Activated T-cell treated with anti-CD3 and anti-CD28 coated beads, Interleukin-2, amount 50 U/mL, for 48 hours (primary cell): ENCODE data around the gene RAPGEF1.
"Not testable (repeated sequence)": the region's sequence is repeated elsewhere in the genome, so short reads cannot be mapped to it uniquely, and the experiment has no call there.

Source experiments
- DNase-seq, 2 experiments: peaks; one replicate each; pipeline ENCODE4 v3.0.0-alpha.2; 2020

Gene RAPGEF1

DNA sequence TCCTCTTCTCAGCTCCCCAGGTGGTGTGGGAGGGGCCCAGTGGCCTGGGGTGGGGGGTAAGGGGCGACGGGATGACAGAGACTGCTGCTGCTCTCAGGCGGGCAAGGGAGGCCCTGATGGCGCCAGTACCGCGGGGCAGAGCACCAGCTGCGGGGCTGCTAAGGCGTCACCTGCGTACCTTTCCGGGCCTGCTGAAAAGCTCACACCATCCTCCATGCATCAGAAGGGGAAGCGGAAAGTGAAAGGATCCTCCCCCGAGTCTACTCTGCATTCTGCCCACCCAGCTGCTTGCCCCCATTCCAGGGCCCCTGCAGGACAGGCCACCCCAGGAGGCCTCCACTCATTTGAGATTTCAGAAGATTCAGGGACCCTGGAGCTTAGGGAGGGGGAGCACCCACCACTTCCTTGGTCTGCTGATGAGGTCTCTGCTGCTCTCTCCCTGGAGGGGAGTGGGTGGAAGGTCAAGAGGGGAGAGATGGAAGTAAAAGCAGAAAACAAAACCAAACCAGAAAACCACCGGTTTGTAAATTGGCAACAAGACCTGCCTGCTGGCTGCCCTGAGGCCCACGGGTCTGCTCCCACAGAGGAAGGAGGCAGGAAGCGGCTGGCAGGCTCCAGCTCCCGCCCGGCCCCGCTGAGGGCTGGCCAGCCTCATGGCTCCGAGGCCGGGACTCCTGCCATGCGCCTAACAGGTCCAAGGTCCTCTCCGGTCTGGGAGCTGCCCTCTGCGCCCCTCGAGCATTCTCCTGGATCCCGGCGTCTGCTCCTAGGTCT, 161.0 kb downstream of the RAPGEF1 start:
- peak; percentile 52 to 62 for DNase-seq

DNA sequence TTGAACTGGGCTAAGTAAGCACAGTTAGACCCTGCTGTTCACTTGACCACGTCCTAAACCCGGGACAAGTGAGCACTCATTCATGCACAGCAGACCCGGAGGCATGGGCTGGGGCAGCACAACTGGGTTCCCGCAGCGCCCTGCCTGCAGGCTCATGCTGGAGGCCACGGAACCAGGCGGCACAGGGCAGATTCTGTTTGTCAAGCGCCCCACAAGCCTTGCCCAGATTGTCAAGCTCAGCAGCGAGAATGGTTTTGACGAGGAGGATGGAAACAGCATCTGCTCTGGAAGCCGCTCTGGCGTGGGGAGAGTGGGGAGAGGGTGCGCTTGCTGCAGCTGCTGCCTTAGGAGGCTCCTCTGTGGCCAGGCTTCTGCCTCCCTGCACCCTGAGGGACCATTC, 161.9 kb downstream of the RAPGEF1 start:
- no peak for DNase-seq

DNA sequence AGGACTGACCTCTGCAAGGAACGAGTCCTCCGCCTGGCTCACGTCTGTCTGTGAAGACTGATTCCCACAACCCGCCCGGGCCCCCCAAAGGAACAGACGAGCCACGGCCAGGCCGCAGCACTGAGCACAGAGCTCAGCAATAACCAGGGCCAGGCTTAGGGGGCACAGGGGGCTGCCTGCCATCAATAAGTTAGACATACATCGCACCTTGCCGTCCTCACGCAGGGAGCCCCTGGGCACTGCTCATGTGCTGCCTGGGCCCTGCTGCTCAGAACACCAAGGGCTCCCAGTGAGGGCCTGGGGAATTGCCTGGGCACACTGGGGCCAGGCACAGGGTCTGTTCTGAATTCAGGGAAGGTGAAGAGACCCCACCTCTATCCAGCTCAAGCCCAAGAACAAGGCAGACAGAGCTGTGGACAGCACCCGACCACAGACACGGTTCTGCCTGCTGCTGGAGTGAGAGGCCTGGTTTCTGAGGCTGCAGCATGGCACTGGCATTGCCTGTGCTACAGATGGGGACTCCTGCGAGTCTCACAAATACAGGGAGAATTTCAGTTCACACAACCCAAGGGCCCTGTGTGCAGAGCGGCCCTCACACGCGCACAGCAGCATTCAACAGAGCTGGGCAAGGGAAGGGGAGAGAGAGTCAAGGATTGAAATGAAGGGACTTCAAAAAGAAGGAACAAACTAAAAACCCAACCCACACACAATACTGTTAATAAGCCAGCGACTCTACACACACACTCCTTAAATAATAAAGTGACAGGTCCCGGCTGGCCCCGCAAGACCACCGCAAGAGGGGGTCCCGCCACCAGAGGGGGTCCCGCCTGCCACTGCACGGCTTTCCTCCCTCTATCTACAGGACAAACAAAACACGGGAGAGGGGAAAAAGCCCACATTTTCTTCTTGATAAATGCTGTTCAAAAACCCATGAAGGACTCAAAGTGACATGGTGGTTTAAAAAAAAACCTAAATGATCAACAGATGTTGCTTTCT, 162.6 kb downstream of the RAPGEF1 start:
- DNase-seq, result no peak

DNA sequence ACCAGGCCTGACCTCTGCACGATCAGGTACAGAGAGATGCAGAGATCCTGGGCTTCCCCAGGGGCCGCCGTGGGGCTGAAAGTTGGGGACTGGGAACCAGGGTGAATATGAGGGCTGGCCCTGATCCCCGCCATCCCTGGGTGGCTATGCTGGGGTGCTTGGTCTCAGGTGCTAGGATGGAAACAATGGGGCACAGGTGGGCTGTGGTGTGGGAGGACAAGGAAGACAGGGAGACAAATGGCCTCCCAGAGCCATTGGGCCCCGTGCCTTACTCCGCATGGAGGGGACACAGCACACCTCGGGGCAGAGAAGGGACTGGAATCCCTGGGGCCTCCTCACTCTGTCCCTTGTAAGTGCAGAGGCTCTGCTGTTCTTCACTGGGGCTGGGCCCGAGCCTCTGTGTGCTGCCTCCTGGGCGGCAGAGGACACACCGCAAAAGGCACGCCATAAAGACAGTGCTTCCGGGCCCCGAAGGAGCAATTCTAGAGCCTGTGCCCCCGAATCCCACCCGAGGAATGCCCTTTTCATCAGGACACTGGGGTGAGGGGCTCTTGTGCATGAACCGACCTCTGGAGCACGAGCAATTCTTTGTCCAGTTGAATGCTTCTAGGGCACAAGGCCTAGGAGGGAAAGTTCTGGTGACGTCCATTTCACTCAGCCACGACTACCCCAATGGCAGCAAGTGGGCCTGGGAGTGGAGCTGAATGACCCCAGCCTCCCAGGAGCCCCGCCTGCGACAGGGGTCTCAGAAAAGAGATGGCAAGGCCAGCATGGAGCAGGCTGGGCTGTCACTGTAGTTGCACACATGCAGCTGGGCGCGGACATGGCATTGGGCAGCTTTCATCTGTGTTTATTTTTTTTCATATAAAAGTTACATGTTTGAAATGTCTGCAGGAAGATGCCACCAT, 163.7 kb downstream of the RAPGEF1 start:
- no peak for DNase-seq

DNA sequence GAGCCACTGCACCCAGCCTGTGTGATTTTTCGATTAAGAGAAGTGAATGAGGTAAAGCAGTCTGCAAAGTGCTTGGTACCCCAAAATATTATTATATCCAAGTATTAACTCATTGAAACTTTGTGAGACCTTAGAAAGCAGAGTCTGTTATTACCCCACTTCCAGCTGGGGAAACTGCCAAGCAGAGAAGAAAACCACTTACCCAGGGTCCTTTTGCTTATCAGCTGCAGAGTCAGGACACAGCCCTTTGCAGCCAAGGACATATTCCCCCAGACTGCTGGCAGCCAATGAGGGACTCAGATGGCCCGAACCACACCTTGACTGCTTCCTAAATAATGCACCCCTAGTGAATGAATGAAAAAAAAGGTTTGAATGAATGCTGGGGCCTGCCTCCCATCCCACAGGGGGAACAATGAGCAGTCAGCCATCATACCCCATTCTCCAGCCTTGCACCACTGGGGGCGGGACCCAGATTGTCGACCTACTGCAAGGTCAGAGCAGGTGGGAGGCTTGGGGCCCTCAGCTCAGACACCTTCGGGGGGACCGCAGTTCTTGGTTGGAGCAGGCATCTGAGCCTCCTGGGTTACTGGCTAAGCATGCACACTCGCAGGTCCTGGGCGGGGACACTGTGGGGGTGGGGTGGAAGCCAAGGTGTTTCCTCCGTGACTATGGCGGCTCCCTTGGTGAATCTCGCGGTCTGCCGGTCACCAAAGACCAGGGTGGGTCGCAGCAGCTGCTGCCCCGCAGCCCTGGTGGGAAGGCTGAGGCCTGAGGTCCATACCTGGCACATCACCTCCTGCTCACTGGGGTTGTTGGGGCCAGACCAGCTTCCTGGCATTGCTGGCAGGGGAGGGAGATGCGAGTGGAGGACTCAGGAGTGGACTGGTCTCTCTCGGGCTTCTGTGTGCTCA, 164.9 kb downstream of the RAPGEF1 start:
- DNase-seq, result no peak

DNA sequence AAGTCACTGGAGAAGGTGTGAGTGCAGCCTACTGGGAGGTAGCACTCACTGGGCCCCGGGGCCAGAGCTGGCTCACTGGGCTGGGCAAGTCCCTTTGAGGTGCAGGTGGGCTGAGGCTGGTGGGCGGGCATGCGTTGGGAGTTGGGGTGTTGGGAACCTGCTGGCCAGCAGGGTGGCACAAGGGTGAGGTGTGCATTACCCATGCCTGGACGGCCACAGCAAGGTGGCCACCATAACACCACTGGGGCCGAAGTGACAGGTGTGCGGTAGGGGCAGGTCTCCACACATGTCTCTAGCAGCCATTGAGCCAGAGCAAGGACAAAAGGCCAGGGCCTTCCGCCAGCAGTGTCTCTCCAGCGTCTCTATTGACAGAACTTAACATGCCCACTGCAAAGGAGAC, 172.0 kb downstream of the RAPGEF1 start:
- DNase-seq, result no peak

DNA sequence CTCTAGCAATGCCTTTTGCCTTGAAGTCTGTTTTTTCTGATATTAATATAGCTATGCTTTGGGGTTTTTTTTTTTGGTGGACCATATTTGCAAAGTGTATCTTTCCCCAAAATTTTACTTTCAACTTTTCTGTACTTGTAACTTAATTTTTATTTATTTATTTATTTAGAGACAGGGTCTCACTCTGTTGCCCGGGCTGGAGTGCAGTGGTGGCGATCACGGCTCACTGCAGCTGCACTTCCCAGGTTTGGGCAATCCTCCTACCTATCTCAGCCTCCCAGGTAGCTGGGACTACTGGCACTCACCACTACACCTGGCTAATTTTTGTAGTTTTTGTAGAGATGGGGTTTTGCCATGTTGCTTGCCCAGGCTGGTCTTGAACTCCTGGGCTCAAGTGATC, 173.7 kb downstream of the RAPGEF1 start:
- DNase-seq, result no peak

DNA sequence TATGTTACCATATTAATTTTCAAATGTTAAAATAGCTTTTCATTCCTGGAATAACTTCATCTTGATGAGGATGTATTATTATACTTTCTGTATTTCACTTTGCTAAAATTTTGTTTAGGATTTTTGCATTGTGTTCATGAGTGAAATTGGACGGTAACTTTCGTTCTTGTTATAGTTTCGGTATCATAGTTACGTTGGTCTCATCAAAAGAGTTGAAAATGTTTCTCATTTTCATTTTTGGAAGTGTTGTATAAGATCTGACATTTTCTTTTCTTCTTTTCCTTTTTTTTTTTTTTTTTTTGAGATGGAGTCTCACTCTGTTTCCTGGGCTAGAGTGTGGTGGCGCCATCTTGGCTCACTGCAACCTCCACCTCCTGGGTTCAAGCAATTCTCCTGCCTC, 174.5 kb downstream of the RAPGEF1 start:
- DNase-seq, result no peak

DNA sequence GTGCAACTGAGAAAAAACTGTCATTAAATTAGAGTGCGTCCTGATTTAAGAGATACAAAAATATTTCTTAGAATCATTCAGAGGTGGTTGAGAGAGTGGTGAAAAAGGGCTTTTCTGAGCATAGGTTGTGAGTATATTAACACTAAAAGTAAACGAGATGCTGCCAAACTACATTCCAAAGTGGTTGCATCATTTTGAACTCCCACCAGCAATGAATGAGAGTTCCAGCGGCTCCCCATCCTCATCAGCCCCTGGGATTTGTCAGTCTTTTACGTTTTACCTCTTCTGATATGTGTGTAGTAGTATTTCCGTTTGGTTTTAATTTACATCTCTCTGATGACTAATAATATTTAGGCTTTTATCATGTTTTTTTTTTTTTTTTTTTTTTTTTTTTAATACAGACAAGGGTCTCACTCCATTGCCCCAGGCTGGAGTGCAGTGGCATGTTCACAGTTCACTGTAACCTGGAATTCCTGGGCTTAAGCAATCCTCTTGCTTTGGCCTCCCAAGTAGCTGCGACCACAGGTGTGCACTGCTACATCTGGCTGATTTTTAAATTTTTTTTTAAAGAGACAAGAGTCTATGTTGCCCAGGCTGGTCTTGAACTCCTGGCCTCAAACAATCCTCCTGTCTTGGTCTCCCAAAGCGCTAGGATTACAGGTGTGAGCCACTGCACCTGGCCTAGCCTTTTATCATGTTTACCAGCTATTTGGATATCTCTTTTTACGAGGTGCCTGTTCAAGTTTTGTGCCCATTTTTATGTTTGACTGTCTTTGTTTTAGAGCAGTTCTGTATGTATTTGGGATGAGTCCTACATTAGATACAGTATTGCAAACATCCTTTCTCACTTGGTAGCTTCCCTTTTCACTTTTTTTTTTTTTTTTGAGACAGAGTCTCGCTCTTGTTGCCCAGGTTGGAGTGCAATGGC, 177.6 kb downstream of the RAPGEF1 start:
- no peak for DNase-seq

DNA sequence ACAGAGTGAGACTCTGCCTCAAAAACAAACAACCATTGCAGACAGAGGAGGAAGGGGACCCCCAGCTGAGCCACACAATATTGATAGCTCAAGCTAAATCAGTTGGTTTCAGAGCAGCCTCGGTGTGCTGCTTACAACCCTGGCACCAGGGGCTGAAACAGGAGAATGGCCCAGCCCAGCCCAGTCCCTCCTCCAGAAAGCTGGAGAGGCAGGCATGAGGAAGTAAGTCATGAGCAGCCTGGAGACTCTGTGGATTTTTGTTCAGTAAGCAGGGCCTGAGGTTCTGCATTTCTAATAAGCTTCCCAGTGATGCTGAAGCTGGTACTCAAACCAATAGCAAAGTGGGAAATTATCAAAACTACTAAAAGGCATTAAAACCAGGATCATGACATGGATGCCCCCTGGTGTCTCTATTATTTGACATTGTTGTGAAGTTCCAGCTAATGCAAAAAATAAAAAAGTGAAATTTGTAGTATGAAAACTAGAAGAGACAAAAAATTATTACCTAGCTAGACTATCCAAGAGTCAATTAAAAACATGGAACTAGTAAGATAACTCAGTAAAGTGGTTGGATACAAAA, 180.4 kb downstream of the RAPGEF1 start:
- DNase-seq, result no peak

DNA sequence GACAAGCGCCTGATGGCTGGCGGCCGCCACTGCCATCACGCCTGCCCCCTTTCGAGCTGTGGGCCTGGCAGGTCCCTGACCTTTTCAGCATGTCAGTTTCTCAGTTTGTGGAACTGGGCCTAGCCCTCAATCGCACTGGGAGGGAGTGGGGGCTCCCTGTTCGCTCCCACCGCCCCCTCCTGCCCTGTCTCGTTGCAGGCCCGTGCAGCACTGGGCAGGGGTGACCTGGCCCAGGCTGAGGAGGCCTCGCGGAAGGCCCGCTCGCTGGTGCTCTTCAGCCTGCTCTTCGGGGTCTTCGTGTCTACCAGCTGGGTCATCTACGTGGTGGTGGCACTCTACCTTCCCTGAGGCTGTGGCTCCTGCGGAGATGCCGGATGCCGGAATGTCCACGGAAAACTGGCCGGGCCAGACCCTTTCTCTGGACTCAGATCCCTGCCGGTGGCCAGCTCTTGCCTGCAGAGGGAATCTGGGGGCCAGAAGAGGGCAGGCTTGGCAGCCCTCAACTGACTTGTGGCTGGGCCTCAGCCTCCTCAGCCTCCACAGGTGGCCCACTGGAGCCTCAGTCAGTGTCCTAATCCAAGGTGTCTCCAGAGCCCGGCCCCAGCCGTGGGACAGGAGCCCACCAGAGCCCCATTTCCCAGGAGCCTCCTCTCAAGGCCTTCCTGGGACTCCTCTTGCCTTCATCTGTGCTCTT, 181.9 kb downstream of the RAPGEF1 start:
- no peak for DNase-seq

DNA sequence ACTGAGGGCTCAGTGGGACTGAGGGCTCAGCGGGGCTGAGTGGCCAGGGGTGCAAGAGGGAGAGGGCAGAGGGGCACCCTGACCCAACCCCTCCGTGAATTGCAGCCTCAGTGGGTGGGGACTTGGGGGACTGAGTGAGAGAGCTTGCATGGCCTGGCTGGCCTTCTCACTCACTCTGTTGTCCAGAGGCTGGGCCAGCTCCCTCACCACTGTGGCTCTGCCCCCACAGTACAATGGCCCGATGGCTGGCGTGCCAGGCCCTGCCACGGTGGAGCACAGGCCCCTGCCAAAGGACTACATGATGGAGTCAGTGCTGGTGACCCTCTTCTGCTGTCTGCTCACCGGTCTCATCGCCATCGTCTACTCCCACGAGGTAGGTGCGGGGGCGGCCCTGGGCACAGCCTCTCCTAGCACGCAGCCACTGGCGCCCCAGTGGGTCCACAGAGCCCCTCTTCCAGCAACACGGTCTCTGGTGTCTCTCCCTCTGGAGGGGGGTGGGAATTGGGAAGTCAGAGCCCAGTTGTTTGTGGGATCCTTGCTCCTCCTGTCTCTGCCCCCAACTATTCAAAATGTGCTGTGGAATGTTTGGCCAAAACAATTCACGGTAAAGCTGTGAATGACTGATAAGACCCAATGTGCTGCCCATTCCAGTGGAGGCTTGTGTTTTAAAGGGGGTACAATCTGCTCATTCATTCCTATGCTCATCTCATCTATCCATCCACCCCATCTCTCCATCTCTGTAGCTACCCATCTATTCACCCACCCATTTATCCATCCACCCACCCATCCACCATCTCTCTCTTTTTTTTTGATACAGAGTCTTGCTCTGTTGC, 183.8 kb downstream of the RAPGEF1 start:
- DNase-seq, result no peak

DNA sequence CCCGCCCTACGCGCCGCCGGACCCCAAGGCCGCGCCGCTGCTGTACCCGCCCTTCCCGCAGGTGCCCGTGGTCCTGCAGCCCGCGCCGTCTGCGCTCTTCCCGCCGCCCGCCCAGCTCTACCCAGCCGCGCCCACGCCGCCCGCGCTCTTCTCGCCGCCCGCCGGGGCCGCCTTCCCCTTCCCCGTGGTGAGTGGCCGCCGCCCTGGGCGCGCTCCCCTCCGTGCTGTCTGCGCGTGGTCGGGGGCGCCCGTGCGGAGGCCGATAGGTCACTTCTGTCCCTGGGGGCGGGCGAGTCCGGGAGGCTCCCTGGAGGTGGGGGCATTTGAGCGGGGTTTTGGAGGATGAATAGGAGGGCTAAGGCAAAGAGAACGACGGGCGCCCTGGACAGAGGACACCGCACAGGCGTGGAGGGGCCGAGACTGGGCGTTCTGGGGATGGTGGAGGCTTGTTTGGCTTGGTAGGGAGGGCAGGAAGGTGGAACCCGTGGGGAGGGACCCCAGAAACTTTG, 185.0 kb downstream of the RAPGEF1 start:
- no peak for DNase-seq

DNA sequence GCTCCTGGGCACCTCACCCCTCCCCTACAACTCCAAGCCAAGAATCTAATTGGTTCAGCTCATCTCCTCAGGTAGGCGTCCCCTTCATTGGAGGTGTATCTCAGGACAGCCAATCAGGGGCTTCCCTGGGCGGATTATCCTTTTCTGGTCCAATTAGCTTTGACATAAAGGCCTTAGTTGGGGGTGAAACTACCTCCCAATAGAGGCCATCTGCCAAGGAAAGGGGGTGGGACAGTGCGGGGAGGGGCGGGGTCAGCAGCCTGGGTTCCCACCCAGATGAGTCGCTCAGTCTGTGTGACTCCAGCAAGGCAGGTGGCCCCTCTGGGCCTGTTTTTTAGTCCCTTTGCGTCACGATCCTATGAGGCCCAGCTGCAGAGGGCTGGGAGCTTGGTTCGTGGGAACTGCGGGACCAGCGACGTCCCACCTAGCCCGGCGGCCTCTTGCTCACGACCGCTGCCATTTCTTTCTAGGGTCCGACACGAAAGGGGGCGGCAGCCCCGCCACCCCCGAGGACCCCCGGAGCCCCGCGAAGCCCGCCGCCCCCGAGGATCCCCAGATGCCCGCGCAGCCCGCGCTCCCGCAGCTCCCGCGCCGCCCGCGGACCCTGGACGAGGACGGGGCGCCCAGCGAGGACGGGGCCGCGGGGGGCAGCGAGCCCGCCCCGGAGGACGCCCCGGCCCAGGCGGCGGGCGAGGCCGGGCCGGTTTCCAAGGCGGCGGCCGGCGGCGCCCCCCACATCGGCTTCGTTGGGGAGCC, 185.6 kb downstream of the RAPGEF1 start:
- DNase-seq, result no peak

DNA sequence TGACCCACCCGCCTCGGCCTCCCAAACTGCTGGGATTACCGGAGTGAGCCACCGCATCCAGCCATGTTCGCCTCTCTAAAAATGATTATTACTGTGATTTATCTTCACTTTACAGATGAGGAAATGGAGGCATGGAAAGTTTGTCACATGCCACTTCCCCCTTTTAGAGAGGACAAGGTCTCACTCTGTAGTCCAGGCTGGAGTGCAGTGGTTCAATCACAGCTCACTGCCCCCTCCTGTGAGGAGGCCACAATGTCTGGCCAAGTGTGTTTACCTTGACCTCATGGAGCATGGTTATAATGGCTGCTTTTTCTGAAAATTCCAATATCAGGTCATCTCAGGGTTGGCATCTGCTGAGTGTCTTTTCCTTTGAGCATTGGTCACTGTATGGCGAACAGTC, 187.8 kb downstream of the RAPGEF1 start:
- no peak for DNase-seq

DNA sequence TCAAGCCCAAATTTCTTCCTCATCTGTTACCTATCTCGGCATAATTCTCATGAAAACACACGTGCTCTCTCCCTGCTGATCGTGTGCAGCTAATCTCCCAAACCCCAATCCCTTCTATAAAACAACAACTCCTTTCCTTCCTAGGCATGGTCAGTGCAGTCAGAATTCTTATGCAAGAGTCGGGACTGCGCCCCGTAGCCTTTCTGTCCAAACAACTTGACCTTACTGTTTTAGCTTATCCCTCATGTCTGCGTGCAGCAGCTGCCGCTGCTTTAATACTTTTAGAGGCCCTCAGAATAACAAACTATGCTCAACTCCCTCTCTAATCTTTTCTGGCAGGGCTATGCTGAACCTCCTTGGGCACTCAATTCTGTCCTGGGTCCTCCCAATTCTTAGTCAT, 189.4 kb downstream of the RAPGEF1 start:
- DNase-seq, result not testable (repeated sequence)

DNA sequence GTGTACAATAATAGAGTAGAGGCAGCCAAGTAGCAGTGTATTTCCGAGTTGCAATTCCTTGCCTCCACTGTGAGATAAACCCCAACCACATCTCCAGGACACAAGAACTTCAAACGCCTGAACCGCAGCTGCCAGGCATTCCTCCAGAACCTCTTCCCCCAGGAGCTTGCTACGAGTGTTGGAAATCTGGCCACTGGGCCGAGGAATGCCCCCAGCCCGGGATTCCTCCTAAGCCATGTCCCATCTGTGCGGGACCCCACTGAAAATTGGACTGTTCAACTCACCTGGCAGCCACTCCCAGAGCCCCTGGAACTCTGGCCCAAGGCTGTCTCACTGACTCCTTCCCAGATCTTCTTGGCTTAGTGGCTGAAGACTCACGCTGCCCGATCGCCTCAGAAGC, 190.7 kb downstream of the RAPGEF1 start:
- not testable (repeated sequence) for DNase-seq
